OCI-LY1 (cell line): Measurements from ENCODE around the gene NOX3.

ENCODE experiments used
- CTCF ChIP-seq: fragments of 200-600 bp; sonication (generic), shearing (Covaris generic); IDR thresholded peaks from 2 replicates; pipeline ENCODE4 v1.5.1; 2017; ENCODE audit warnings: mild to moderate bottlenecking, antibody characterized with exemption, low read length, moderate library complexity, mixed read lengths
- EZH2 ChIP-seq: fragments of 200-600 bp; sonication (generic), shearing (Covaris generic); IDR thresholded peaks from 2 replicates; pipeline ENCODE4 v1.8.0; 2017; ENCODE audit warnings: borderline replicate concordance, mixed run types, mild to moderate bottlenecking, antibody characterized with exemption, low read length, moderate library complexity, mixed read lengths

DNA sequence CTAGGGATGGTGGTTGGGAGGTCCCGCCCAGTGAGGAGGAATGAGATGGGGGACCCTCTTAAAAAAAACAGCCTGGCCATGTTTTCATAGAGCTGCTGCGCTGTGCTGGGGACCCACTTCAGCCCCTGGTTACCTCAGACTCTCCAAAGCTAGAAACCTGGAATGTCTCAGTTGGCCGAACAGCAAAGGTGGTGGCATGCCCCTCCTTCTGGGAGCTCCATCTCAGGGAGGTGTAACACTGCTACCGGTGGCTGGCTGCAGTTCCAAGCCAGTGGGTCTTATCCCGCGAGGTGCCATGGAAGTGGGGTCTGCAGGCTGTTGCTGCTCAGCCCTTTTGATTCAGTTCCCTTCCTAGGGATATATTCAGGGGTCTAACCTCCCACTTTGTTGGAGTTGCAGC, 105.7 kb downstream of the NOX3 start:
- TF ChIP-seq EZH2: no peak
- no peak for TF ChIP-seq CTCF
